Natural killer cell (primary cell): ENCODE measurements around the gene ABCB8. TPM values are rescaled to one million over a fixed set of nuclear protein-coding genes. Genes with fewer than 3 reads are reported as not detected.
A peak's percentile ranks its signal among the peaks of the same experiment; 100 is the strongest.

Experiments
- ATAC-seq, 3 donors: fragments of 150-1000 bp in 2 of 3; fragments of 200-7000 bp in 1 of 3; cut with Tn5 transposase; 1 replicate in 1 of 3; 2 replicates in 2 of 3; pipeline ENCODE4 v1.10.0; 2021; ENCODE audit warnings: mild to moderate bottlenecking in 2 of 3, moderate library complexity in 2 of 3
- DNase-seq, 2 donors: peaks; one replicate each; pipeline versions ENCODE4 v3.0.0 to v3.0.0-alpha.2; 2013 to 2021; ENCODE audit warnings: mixed read lengths in 1 of 2
- H3K27ac ChIP-seq: one replicate; pipeline ENCODE4 v1.5.1; 2013; ENCODE audit warnings: mild to moderate bottlenecking, low read length
- H3K27me3 ChIP-seq: one replicate; pipeline ENCODE4 v1.6.1; 2013; ENCODE audit warnings: low read length; ENCODE audit not compliant: control insufficient read depth, insufficient read depth
- H3K36me3 ChIP-seq: one replicate; pipeline ENCODE4 v1.6.1; 2013; ENCODE audit warnings: low read length; ENCODE audit not compliant: control insufficient read depth, insufficient read depth
- H3K4me1 ChIP-seq: one replicate; pipeline ENCODE4 v1.6.1; 2013; ENCODE audit warnings: low read length; ENCODE audit not compliant: control insufficient read depth, insufficient read depth
- H3K4me3 ChIP-seq: one replicate; pipeline ENCODE4 v1.5.1; 2013; ENCODE audit warnings: low read length
- H3K9me3 ChIP-seq: one replicate; pipeline ENCODE4 v1.6.1; 2013; ENCODE audit warnings: low read length; ENCODE audit not compliant: control insufficient read depth, insufficient read depth
- H3K27ac Mint-ChIP-seq, 2 donors: one replicate each; pipeline ENCODE4 v1.8.0; 2022; ENCODE audit warnings: mild to moderate bottlenecking in 2 of 2, mixed read lengths in 2 of 2, moderate library complexity in 1 of 2
- H3K27me3 Mint-ChIP-seq, 2 donors: one replicate each; pipeline ENCODE4 v1.8.0; 2022; ENCODE audit warnings: low read depth in 2 of 2, mixed read lengths in 2 of 2
- H3K36me3 Mint-ChIP-seq: one replicate; pipeline ENCODE4 v1.8.0; 2022; ENCODE audit warnings: mixed read lengths
- H3K4me1 Mint-ChIP-seq, 2 donors: one replicate each; pipeline ENCODE4 v1.8.0; 2022; ENCODE audit warnings: mixed read lengths in 2 of 2
- H3K4me3 Mint-ChIP-seq: one replicate; pipeline ENCODE4 v1.8.0; 2022; ENCODE audit warnings: mild to moderate bottlenecking, moderate library complexity, mixed read lengths
- H3K9me3 Mint-ChIP-seq, 2 donors: one replicate each; pipeline ENCODE4 v1.8.0; 2022; ENCODE audit warnings: mixed read lengths in 2 of 2
- WGBS: methylation state at CpG from one replicate; pipeline ENCODE4 v1.1.7; 2013; ENCODE audit warnings: missing lambda C conversion rate; ENCODE audit not compliant: insufficient coverage; 5-methylcytosine and 5-hydroxymethylcytosine counted together
- intact Hi-C: fragments of 100-400 bp; cut with micrococcal nuclease; formaldehyde crosslinking; loops from one replicate; pipeline ENCODE4 v1.14.2; 2022
- total RNA-seq, 4 donors: library from RNA; stranded (reverse); fragments of 120-200 nt in 1 of 4; gene quantifications; one replicate each; pipeline versions ENCODE4 v1.2.3 to v1.2.4, GENCODE V29; 2013 to 2022
- TF ChIP-seq, protein P1 (sequence below): fragments of 200-600 bp; IDR thresholded peaks from one replicate; pipeline ENCODE4 v1.8.0; 2022; ENCODE audit warnings: antibody characterized with exemption

ABCB8 gene
- total RNA-seq, 3 donors from 2014 or later (not counting 1 experiment from before 2014, with no cell fraction given): 50.6 to 60.5 (median 53.7) TPM

DNA sequence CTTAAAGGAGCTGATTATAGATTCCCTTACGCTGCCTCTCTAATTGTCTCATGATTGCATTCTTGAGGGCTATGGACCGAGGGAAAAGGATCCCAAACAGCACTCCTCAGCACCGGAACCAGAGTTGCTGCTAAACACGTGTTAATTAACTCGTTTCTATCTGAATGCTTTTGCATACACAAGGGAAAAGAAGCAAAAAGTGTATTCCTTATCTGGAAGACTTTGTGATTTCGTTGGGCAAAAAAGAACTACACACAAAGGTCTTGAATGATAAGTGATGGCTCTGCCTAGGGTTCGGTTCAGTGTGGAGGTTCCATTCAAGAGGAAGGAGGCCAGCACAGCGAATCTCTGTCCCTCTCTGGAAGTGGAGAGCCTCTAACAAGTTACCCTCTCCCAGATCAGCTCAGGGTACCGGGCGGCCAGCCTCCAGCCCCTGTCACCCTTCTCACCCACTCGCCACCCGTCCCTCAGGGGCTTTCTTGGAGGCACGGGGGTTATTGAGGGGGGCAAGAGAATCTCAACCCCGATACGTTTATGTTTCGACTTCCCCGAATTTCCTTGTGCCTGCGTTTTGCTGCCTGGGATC lies 30.6 kb downstream of the ABCB8 start:
- Mint-ChIP-seq H3K36me3 (no peaks in the 10 kb centered on the region), H3K4me1 (peaks cover 16 to 45% of the 10 kb centered on the region in 2 donors), H3K27me3 (no peaks in the 10 kb centered on the region), H3K4me3 (peak overlapping the region; percentile 96), H3K27ac (peak overlapping the region; percentile 91 to 93), H3K9me3 (no peaks in the 10 kb centered on the region)
- Histone ChIP-seq H3K27ac (peak overlapping the region; percentile 90), H3K9me3 (no peaks in the 10 kb centered on the region), H3K36me3 (no peaks in the 10 kb centered on the region), H3K4me3 (peak overlapping the region; percentile 68), H3K27me3 (no peaks in the 10 kb centered on the region), H3K4me1 (peaks cover 37% of the 10 kb centered on the region)
- DNase-seq: no peak
- no peak for ATAC-seq
- TF ChIP-seq, protein P1, sequence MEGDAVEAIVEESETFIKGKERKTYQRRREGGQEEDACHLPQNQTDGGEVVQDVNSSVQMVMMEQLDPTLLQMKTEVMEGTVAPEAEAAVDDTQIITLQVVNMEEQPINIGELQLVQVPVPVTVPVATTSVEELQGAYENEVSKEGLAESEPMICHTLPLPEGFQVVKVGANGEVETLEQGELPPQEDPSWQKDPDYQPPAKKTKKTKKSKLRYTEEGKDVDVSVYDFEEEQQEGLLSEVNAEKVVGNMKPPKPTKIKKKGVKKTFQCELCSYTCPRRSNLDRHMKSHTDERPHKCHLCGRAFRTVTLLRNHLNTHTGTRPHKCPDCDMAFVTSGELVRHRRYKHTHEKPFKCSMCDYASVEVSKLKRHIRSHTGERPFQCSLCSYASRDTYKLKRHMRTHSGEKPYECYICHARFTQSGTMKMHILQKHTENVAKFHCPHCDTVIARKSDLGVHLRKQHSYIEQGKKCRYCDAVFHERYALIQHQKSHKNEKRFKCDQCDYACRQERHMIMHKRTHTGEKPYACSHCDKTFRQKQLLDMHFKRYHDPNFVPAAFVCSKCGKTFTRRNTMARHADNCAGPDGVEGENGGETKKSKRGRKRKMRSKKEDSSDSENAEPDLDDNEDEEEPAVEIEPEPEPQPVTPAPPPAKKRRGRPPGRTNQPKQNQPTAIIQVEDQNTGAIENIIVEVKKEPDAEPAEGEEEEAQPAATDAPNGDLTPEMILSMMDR: no peak
- WGBS: 6% methylated on average over 14 of the region's 18 CpGs
- intact Hi-C loops: loop anchor here (1.0 to 2.0 kb wide), 5 partner anchors 21 to 174 kb away; partner anchors contain the start of genes ABCB8, CHPF2 and FASTK

DNA sequence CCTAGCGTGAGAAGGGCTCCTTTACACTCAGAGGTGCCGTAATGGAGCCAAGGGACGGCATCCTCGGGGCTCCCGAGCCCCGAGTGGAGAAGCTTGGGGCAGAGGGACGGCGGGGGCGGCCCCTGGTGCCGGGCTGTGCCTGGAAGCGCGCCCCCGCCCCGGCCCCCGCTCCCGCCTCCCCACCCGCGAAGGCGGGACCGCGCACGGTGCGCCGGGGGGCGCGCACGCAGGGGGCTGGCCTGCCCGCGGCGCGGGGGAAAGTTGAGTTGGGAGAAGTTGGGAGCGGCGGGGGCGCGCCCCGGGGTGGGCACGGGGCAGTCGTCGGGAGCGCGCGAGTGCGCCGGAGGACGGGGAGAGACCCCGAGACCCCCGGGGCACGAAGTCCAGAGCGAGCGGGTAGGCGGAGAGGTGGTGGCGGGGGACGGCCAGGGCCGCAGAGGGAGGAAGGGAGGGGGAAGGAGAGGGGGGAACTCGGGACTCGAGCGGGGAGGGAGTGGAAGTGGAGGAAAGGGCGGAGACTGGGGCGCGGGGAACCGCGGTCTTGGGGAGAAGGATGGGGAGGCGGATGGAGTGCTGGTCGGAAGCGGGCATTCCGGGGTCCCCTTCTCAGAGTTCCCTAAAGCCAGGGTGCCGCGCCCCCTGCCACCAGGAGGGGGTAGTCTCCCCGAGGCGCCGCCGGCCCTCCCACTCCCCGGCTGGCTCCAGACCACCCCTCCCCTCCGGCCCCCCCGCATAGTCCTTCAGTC lies 31.3 kb downstream of the ABCB8 start, which contains the start of gene SLC4A2:
Gene SLC4A2, plus strand, starts transcription at position 223 of the 746 bp plus-strand sequence. CDS start 2,399 bp downstream, outside the sequence.
- Histone ChIP-seq H3K27ac (peak within 1 kb of the TSS; percentile 90), H3K4me3 (peak within 1 kb of the TSS; percentile 68), H3K4me1 (peaks cover 37% of the 10 kb centered on the region), H3K36me3 (peaks cover 2% of the 10 kb centered on the region), H3K9me3 (no peaks in the 10 kb centered on the region), H3K27me3 (no peaks in the 10 kb centered on the region)
- H3K36me3 Mint-ChIP-seq: no peaks in the 10 kb centered on the region
- intact Hi-C loops: loop anchor here (2.0 kb wide), 1 partner anchor 173 kb away; the partner anchor contains the start of gene CHPF2
- peak within 1 kb of the TSS; percentile 91 to 93 for H3K27ac Mint-ChIP-seq
- DNase-seq: peak; percentile 76 to 85
- WGBS: under 1% methylated on average over 75 of the region's 75 CpGs
- ATAC-seq: peak; percentile 30 to 62 (median 41)
- H3K27me3 Mint-ChIP-seq: no peaks in the 10 kb centered on the region
- TF ChIP-seq, protein P1: peak; percentile 50
- H3K4me3 Mint-ChIP-seq: peak within 1 kb of the TSS; percentile 96
- no peaks in the 10 kb centered on the region for H3K9me3 Mint-ChIP-seq
- peaks cover 16 to 45% of the 10 kb centered on the region in 2 donors for H3K4me1 Mint-ChIP-seq

- Mint-ChIP-seq H3K9me3 (no peaks in the 10 kb centered on the region), H3K27me3 (no peaks in the 10 kb centered on the region), H3K4me1 (peaks cover 16 to 45% of the 10 kb centered on the region in 2 donors), H3K36me3 (no peaks in the 10 kb centered on the region), H3K4me3 (peak overlapping the region; percentile 96), H3K27ac (peak overlapping the region in 1 of 2 donors; percentile 93)
- Histone ChIP-seq H3K27ac (peak overlapping the region; percentile 42), H3K4me3 (peak overlapping the region; percentile 68), H3K36me3 (peaks cover 8% of the 10 kb centered on the region), H3K27me3 (no peaks in the 10 kb centered on the region), H3K9me3 (no peaks in the 10 kb centered on the region), H3K4me1 (peaks cover 37% of the 10 kb centered on the region)
- ATAC-seq: no peak
- no peak for DNase-seq
- intact Hi-C loops: no loop called here
- TF ChIP-seq, protein P1: peak; percentile 15
- WGBS: 5% methylated on average over 17 of the region's 17 CpGs
Measured at GRCh38 chr7:151060113-151060415, 31.8 kb downstream of the ABCB8 start.
